ENCODE measurements around the gene CCDC71L.
"Not testable (repeated sequence)": the region's sequence is repeated elsewhere in the genome, so short reads cannot be mapped to it uniquely, and the experiment has no call there.

Gene CCDC71L

DNA sequence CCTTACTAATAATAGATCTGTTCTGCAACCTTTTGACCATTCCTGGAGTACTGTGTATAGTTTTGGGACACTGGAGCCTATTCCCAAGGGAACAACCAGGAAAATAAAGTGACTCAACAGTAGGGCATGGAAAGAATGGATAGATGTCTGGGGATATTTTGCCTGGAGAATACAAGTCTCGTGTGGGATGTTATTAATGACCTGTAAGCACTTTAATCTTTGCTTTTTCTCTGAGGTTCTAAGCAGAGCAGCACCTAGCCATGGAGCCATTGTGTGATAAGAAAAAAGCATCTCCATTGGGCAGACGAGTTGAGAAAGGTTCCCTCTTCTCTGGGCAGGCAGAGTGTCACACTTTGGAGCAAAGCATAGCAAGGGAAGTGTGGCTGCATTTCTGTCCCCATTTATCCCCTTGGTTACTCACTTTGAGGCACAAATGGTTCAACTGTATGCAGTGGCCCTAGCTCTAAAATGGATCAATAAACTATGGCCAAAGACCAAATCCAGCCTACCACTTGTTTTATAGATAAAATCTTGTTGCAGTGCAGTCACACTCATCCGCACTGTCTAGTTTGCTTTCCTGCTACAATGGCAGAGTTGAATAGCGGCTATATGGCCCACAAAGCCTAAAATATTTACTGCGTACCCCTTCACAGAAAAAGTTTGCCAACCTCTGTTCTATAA lies 21.0 kb upstream of the CCDC71L start:
- H3K27ac ChIP-seq = no peak overlapping the region
- TF ChIP-seq CTCF (IDR thresholded peaks at IDR 0.05) (no peak), ZFX (IDR thresholded peaks at IDR 0.05; ENCODE audit: borderline replicate concordance) (no peak)

GRCh38 chr7:106679153-106679931 lies 18.4 kb upstream of the CCDC71L start:
- no peak overlapping the region for H3K27ac ChIP-seq
- no peak for TF ChIP-seq CTCF (IDR thresholded peaks at IDR 0.05)
- no peak for TF ChIP-seq ZFX (IDR thresholded peaks at IDR 0.05; ENCODE audit: borderline replicate concordance)

DNA sequence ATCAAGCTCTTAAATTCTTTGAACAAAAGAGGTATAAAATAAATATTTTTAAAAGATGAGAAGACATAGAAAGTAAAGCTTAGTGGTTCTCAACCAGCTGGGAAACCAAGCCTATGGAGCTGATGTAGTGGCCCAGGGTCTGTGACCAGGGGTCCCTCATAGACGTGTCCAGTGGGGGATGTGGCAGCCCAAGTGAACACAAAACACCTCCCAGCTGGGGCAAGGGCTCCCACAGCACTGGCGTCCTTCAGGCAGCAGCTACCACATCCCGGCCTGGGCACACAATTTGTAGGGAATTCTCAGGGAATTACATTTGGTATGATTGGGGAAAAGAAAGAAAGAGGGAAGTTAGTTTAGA lies 17.8 kb upstream of the CCDC71L start:
- TF ChIP-seq CTCF (IDR thresholded peaks at IDR 0.05) (no peak), ZFX (IDR thresholded peaks at IDR 0.05; ENCODE audit: borderline replicate concordance) (no peak)
- no peak overlapping the region for H3K27ac ChIP-seq

- H3K27ac ChIP-seq = not testable (repeated sequence)
Observed at GRCh38 chr7:106676506-106676905, 15.5 kb upstream of the CCDC71L start.

DNA sequence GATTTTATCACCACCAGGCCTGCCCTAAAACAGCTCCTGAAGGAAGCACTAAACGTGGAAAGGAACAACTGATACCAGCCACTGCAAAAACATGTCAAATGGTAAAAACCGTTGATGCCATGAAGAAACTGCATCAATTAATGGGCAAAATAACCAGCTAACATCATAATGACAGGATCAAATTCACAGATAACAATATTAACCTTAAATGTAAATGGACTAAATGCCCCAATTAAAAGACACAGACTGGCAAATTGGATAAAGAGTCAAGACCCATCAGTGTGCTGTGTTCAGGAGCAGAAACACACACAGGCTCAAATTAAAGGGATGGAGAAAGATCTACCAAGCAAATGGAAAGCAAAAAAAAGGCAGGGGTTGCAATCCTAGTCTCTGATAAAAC lies 12.7 kb upstream of the CCDC71L start:
- not testable (repeated sequence) for H3K27ac ChIP-seq

DNA sequence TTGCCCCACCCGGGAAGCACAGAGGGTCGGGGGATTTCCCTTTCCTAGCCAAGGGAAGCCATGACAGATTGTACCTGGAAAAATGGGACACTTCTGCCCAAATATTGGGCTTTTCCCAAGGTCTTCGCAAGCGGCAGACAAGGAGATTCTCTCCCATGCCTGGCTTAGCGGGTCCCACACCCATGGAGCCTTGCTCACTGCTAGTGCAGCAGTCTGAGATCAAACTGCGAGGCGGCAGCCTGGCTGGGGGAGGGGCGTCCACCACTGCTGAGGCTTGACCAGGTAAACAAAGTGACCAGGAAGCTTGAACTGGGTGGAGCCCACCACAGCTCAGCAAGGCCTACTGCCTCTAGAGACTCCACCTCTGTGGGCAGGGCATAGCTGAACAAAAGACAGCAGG lies 11.0 kb upstream of the CCDC71L start:
- not testable (repeated sequence) for H3K27ac ChIP-seq

GRCh38 chr7:106671160-106671559 lies 10.2 kb upstream of the CCDC71L start:
- no peak overlapping the region for H3K27ac ChIP-seq
- TF ChIP-seq CTCF (IDR thresholded peaks at IDR 0.05) = no peak
- TF ChIP-seq ZFX (IDR thresholded peaks at IDR 0.05; ENCODE audit: borderline replicate concordance) = no peak

GRCh38 chr7:106668861-106669524 lies 8.0 kb upstream of the CCDC71L start:
- TF ChIP-seq ZFX (IDR thresholded peaks at IDR 0.05; ENCODE audit: borderline replicate concordance) = no peak
- no peak for TF ChIP-seq CTCF (IDR thresholded peaks at IDR 0.05)

More at GRCh38 chr7:106668861-106669524, 8.0 kb upstream of the CCDC71L start:
- H3K27ac ChIP-seq = no peak overlapping the region

Data from 22Rv1 (cell line).